Right cardiac atrium (tissue), 5 donors: ENCODE measurements around the gene UBE2L5. TPM values are rescaled to one million over a fixed set of nuclear protein-coding genes. Genes with fewer than 3 reads are reported as not detected.

Experiments
- ATAC-seq, 2 donors: fragments of 200-7000 bp; cut with Tn5 transposase; one replicate each; pipeline versions ENCODE4 v1.8.0 to v1.9.1; 2020; ENCODE audit warnings: moderate library complexity in 2 of 2, mild to moderate bottlenecking in 1 of 2
- DNase-seq, 3 donors: peaks; one replicate each; pipeline ENCODE4 v3.0.0-alpha.2; 2020
- H3K27ac ChIP-seq: one replicate; pipeline ENCODE4 v1.5.1; 2013; ENCODE audit warnings: mild to moderate bottlenecking, low read length, control low read depth, moderate library complexity
- H3K27me3 ChIP-seq: one replicate; pipeline ENCODE4 v1.6.1; 2013; ENCODE audit not compliant: control insufficient read depth, insufficient read depth
- H3K4me1 ChIP-seq: one replicate; pipeline ENCODE4 v1.6.1; 2013; ENCODE audit warnings: low read length; ENCODE audit not compliant: control insufficient read depth, insufficient read depth
- H3K4me3 ChIP-seq: one replicate; pipeline ENCODE4 v1.5.1; 2013; ENCODE audit warnings: low read length, control low read depth
- H3K9me3 ChIP-seq: one replicate; pipeline ENCODE4 v1.6.1; 2013; ENCODE audit warnings: low read length; ENCODE audit not compliant: control insufficient read depth
- WGBS: extraction: QIAGEN DNeasy Blood & Tissue Kit; methylation state at CpG from one replicate; pipeline ENCODE4 v1.1.7; 2013; 5-methylcytosine and 5-hydroxymethylcytosine counted together
- intact Hi-C, 4 donors: fragments of 100-400 bp; cut with DNase I; formaldehyde crosslinking; loops; one replicate each; pipeline versions ENCODE4 v1.11.0 to v1.14.0; 2022 to 2023
- polyA plus RNA-seq: library from polyadenylated mRNA; stranded (reverse); fragments of 200-250 nt; gene quantifications from one replicate; pipeline ENCODE4 v1.2.3, GENCODE V29; 2013
- total RNA-seq, 4 donors: library from RNA; stranded (reverse); fragmentation: NEBNext Ultra II Directional; extraction: Animal tissue kit (Norgen Biotek cat#: 25700); gene quantifications; one replicate each; pipeline ENCODE4 v1.2.1, GENCODE V29; 2021
- donor health status: healthy with polysubstance abuse.
- donor health status: DM: no; HTN: yes; CAD: no.
- donor health status: DM: no; HTN: no; CAD: no.
- donor health status: DM: no; HTN: yes; CAD: no; lungs with severe emphysema.
- donor health status: DM: yes; HTN: yes; CAD: no.

The UBE2L5 gene
- total and polyA plus RNA-seq, 5 donors, result not detected

DNA sequence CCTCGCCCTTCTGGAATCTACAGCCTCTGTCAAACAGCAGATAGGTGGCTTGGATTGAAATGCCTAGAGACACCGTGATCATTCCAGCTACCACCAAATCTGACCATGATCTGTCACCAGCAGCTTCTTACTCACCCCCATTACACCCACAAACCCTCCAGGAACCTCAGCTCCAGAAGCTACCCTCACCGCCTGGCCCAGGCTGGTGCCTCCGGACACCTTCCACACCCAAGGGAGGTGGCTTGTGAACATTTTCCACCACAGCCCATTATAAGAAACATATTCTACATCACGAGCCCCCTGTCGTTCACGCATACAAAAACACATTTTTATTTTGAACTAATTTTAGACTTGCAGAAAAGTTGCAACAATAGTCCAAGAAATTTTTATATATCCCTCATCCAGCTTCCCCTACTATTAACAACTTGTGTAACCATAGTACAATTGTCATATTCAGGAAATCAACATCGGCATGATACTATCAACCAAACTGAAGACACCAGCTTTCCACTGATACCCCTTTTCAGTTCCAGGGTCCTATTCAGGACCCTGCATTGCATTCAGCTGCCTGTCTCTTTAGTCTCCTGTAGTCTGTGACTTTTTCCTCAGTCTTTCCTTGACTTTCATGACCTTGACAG, 15.4 kb upstream of the UBE2L5 start:
- Histone ChIP-seq H3K27me3 (no peaks in the 10 kb centered on the region), H3K9me3 (no peaks in the 10 kb centered on the region), H3K27ac (no peak overlapping the region), H3K4me3 (no peak overlapping the region), H3K4me1 (no peaks in the 10 kb centered on the region)
- WGBS, result 92% methylated on average over 8 of the region's 8 CpGs
- intact Hi-C loops, result loop anchor here in 3 of 4 donors (10.0 kb wide), 2 partner anchors 58 to 82 kb away; partner anchors contain the start of gene HMGB1 (in 2 of the 3)
- ATAC-seq, result no peak
- DNase-seq, result no peak

DNA sequence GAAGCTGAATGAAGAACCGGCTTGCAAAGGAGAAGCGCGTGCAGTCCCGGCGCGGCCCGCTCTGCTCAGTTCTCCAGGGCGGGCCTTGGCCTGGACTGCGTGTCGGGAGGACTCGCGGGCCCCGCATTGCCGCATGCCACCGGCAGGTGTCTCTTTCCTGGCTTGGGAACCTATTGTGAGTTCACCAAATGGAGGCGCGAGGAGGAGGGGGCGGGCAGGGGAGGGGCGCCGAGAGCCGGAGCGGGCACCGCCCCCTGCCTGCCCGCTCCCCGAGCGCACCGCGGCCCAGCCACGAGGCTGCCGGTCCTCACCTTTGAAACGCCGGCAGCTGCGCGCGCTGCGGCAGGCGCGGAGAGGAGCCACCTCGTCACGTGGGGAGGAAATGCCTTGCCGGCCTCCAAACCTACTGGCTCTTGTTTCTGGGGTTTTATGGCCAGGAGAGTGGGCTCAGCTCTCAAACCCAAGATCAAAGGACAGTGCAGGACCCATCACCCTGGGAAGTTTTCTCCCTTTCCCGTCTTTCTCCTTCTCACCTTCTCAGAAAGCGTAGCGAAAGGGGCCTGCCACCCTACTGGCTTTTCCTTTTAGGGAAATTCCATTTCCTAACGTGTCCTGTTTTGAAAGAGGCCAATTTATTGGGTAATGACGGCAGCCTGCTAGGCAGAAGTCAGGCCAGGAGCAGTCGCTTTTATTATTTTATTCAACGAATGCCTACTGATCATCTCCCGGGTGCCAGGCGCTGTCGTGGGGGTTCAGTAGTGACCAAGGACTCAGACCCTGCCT, 13.8 kb upstream of the UBE2L5 start:
- Histone ChIP-seq H3K27me3 (no peaks in the 10 kb centered on the region), H3K9me3 (no peaks in the 10 kb centered on the region), H3K27ac (peak overlapping the region; percentile 81), H3K4me1 (no peaks in the 10 kb centered on the region), H3K4me3 (peak overlapping the region; percentile 31)
- 11% methylated on average over 51 of the region's 51 CpGs for WGBS
- peak; percentile 96 to 98 (median 98) for DNase-seq
- peak; percentile 95 to 96 for ATAC-seq
- intact Hi-C loops, result loop anchor here in 3 of 4 donors (10.0 kb wide), 2 partner anchors 56 to 84 kb away; partner anchors contain the start of gene HMGB1 (in 2 of the 3)

DNA sequence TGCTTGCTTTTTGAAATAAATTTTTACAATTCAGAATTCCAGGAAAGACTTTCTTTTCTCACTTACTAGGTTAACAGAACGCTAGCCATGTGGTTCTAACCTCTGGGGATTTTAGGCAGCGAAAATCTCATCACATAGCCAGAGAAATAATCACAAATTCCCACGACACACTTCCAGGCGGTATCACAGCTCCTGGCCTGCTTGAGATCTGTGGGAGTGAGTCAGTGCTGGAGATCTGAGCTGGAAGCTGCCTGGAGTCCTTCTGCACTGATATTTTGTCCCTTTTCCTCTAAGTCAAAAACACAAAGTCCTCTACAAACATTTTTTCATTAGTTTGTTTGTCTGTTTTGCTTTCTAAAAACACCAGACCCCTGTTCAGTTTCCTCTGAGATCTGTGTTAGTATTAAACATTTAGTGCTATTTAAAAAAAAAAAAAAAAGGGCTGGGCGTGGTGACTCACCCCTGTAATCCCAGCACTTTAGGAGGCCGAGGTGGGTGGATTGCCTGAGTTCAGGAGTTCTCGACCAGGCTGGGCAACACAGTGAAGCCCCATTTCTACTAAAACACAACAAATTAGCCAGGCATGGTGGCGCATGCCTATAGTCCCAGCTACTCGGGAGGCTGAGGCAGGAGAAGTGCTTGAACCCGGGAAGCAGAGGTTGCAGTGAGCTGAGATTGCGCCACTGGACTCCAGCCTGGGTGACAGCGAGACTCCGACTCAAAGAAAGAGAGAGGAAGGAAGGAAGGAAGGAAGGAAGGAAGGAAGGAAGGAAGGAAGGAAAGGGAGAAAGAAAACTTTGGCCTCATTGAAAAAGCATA, 12.2 kb upstream of the UBE2L5 start:
- no peaks in the 10 kb centered on the region for H3K27me3 ChIP-seq
- H3K27ac ChIP-seq, result peak overlapping the region; percentile 53
- WGBS, result 68% methylated on average over 13 of the region's 13 CpGs
- no peaks in the 10 kb centered on the region for H3K9me3 ChIP-seq
- no peak overlapping the region for H3K4me3 ChIP-seq
- intact Hi-C loops, result loop anchor here in 3 of 4 donors (10.0 kb wide), 2 partner anchors 55 to 85 kb away; partner anchors contain the start of gene HMGB1 (in 2 of the 3)
- DNase-seq, result peak; percentile 56 to 69 (median 63)
- no peaks in the 10 kb centered on the region for H3K4me1 ChIP-seq
- ATAC-seq, result peak; percentile 73 to 74

DNA sequence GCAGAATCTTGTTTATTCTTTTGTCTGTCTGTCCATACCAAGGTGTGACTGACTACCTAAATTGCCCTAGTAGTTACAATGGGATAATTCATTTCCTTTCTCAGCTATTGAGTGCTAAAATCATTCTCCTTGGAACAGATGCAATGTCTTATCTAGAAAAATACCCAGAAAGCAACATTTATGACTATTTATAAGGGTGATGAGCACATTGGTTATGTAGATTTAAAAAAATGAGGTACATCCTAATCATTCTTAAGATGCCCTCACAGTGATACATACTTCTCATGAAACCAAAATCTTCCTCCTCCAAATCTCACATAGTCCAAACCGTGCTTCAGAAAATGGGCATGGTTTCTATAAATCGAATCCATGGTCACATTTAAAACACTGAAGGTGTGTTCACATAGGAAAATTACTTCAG, 11.6 kb upstream of the UBE2L5 start:
- Histone ChIP-seq H3K4me3 (no peak overlapping the region), H3K27me3 (no peaks in the 10 kb centered on the region), H3K27ac (no peak overlapping the region), H3K4me1 (no peaks in the 10 kb centered on the region), H3K9me3 (no peaks in the 10 kb centered on the region)
- no peak for DNase-seq
- intact Hi-C loops, result no loop called here
- WGBS, result 91% methylated on average over 2 of the region's 2 CpGs
- no peak for ATAC-seq

DNA sequence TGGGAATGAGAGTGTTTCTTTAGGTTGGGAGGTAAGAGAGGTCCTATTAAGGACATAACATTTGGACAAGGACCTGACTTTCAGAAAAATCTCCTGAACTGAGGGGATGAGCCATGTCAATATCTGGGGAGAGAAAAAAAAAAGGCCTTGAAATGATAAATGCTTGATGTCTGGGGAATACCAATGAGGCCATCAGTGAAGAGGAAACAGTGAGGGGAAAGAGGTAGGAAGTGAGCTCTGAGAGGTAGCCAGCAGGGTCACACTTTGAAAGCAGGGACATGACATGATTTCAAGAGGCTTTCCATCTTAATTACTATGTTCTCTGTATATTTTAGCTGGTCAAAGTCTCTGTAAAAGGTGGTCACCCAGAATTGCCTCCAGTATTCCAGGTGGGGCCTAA, 9.9 kb upstream of the UBE2L5 start:
- Histone ChIP-seq H3K9me3 (no peaks in the 10 kb centered on the region), H3K27ac (no peak overlapping the region), H3K4me1 (no peaks in the 10 kb centered on the region), H3K27me3 (no peaks in the 10 kb centered on the region), H3K4me3 (no peak overlapping the region)
- no peak for DNase-seq
- ATAC-seq, result no peak
- intact Hi-C loops, result no loop called here

DNA sequence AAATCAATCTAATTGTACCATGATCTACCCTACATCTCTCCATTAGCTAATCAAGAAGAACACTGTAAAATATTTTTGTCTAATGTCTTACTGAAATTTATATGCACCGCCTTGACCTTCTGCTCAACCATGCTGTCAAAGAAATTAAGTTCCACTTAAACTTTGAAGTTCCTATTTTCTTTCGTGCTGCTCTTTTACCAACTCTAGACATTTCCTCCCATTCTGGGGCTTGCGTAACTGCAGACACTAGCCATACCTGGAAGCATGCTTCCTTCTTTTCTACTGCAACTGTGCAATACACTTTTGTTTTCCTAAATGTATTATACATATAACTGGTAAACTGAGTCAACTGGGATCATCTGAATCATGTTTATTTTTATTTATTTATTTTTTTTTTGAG, 8.5 kb upstream of the UBE2L5 start:
- no peaks in the 10 kb centered on the region for H3K4me1 ChIP-seq
- no peak for DNase-seq
- H3K9me3 ChIP-seq, result no peaks in the 10 kb centered on the region
- H3K4me3 ChIP-seq, result no peak overlapping the region
- 55% methylated on average over 3 of the region's 3 CpGs for WGBS
- intact Hi-C loops, result no loop called here
- H3K27ac ChIP-seq, result no peak overlapping the region
- ATAC-seq, result no peak
- H3K27me3 ChIP-seq, result no peaks in the 10 kb centered on the region

DNA sequence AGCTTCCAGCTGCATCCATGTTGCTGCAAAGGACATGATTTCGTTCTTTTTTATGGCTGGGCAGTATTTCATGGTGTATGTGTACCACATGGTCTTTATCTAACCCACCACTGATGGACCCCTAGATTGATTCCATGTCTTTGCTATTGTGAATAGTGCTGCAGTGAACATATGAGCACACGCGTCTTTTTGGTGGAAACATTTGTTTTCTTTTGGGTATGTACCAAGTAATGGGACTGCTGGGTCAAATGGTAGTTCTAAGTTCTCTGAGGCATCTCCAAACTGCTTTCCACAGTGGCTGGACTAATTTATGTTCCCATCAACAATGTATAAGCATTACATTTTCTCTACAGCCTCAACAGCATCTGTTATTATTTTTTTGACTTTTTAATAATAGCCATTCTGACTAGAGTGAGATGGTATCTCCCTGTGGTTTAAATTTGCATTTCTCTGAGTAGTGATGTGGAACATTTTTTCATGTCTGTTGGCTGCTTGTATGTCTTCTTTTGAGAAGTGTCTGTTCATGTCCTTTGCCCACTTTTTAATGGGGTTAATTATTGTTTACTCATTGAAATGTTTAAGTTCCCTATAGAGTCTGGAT, 6.8 kb upstream of the UBE2L5 start:
- WGBS, result 93% methylated on average over 3 of the region's 3 CpGs
- intact Hi-C loops, result no loop called here
- no peak overlapping the region for H3K27ac ChIP-seq

DNA sequence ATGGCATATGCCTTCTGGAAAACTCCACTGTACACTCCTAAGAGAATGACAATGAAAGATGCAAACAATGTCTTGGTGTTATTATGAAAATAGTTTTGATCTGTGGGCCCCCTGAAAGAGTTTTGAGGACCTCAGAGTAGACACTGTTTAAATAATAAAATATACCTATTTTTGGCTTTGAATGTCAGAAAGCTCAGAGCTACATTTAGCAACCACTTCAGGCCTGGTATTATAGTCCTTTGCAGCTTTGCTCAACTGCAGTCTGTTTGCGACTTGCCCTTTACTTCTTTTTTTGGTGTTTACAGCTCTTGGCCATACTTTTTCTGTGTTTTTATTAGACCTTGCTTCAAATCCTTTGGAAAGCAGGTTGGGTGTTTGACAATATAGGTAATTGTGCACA, 5.8 kb upstream of the UBE2L5 start:
- H3K4me3 ChIP-seq, result no peak overlapping the region
- 73% methylated on average over 1 of the region's 1 CpG for WGBS
- no peak overlapping the region for H3K27ac ChIP-seq
- no peak for DNase-seq
- ATAC-seq, result no peak
- H3K4me1 ChIP-seq, result no peaks in the 10 kb centered on the region
- intact Hi-C loops, result no loop called here
- no peaks in the 10 kb centered on the region for H3K9me3 ChIP-seq
- no peaks in the 10 kb centered on the region for H3K27me3 ChIP-seq

More for the DNA sequence above, 6.8 kb upstream of the UBE2L5 start:
- no peak for DNase-seq
- H3K9me3 ChIP-seq, result no peaks in the 10 kb centered on the region
- no peak overlapping the region for H3K4me3 ChIP-seq
- ATAC-seq, result no peak
- no peaks in the 10 kb centered on the region for H3K27me3 ChIP-seq
- H3K4me1 ChIP-seq, result no peaks in the 10 kb centered on the region

DNA sequence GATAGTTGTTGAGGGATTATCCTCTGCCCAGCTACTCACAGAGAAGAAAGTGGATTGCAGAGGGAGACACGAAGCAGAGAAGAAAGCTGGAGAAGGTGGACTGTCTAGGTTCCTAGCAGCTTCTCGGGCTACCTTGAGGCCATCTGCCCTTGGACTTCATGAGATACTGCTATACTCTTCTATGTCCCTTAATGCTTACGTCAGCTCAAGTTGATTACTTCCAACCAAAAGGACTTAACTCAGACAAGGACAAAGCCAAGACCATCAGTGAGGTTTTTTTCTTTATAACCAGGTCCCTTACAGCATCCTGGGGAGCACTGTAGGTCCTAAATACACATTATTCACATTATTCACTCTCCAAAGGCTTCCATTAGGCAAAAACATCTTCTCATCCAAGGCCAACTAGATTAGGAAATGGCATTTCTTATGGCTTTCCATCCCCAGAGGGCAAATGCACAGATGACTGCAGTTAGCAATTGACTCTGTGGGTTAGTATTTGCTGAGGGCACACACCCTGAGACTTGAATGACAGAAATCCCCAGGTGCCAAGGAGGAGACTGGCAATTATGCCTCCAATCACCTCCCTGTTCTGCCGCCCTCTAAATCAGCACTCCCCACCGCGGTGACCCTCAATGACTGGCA, 4.1 kb upstream of the UBE2L5 start:
- Histone ChIP-seq H3K4me3 (no peak overlapping the region), H3K4me1 (no peaks in the 10 kb centered on the region), H3K27ac (no peak overlapping the region), H3K27me3 (no peaks in the 10 kb centered on the region), H3K9me3 (no peaks in the 10 kb centered on the region)
- intact Hi-C loops, result no loop called here
- no peak for ATAC-seq
- WGBS, result 92% methylated on average over 6 of the region's 6 CpGs
- DNase-seq, result no peak

DNA sequence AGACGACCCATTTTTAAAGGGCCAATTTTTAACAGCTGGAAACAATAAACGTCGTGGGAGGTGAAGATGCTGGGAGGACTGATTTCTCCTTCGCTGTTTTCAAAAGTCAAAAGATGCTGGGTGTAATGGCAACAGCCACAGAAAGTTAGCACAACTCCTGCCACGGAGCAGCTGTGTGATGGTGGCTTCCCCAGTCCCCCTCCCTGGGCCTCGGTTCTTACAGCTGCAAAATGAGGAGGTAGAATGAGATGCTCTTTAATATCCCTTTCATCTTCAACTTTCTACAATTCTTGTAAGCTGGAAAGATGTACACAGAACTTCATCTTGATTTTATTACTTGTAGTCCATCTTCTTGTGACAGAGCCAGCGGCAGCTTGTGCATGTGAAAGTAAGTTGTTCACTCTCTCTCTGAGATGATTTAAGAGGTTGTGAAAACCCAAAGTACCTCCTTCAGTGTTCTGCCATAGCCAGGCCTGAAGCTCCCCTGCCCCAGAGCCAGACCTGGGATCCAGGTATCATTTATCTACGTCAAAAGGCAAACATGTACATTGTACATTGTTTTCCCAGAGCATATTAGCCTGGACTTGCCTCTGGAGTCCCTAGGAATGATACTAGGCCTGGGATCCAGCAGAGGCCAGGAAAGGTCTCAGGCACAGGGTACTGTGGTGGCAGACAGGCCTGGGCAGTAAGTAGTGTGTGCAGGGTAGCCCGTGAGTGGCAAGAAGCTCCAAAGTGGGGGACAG, 3.4 kb upstream of the UBE2L5 start:
- intact Hi-C loops, result no loop called here
- no peak for DNase-seq
- no peaks in the 10 kb centered on the region for H3K9me3 ChIP-seq
- whole genome bisulfite sequencing, result 88% methylated on average over 9 of the region's 9 CpGs
- H3K4me3 ChIP-seq, result no peak overlapping the region
- H3K27ac ChIP-seq, result no peak overlapping the region
- H3K27me3 ChIP-seq, result no peaks in the 10 kb centered on the region
- ATAC-seq, result no peak
- no peaks in the 10 kb centered on the region for H3K4me1 ChIP-seq
